Measurements from ENCODE around the gene NXPH4.

DNA sequence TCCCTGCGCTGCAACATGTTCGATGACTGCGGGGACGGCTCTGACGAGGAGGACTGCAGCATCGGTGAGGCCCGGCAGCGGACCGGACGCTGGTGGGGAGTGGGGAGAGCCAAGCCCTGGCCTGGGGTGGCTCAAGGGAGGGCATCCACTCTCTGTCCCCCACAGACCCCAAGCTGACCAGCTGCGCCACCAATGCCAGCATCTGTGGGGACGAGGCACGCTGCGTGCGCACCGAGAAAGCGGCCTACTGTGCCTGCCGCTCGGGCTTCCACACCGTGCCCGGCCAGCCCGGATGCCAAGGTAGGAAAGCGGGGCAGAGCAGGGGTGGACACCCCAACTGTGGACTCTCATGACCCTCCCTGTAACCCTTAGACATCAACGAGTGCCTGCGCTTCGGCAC lies 11.4 kb upstream of the NXPH4 start:
- TF ChIP-seq, protein P1, sequence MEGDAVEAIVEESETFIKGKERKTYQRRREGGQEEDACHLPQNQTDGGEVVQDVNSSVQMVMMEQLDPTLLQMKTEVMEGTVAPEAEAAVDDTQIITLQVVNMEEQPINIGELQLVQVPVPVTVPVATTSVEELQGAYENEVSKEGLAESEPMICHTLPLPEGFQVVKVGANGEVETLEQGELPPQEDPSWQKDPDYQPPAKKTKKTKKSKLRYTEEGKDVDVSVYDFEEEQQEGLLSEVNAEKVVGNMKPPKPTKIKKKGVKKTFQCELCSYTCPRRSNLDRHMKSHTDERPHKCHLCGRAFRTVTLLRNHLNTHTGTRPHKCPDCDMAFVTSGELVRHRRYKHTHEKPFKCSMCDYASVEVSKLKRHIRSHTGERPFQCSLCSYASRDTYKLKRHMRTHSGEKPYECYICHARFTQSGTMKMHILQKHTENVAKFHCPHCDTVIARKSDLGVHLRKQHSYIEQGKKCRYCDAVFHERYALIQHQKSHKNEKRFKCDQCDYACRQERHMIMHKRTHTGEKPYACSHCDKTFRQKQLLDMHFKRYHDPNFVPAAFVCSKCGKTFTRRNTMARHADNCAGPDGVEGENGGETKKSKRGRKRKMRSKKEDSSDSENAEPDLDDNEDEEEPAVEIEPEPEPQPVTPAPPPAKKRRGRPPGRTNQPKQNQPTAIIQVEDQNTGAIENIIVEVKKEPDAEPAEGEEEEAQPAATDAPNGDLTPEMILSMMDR (IDR thresholded peaks at IDR 0.05 in 4 of 5, conservative IDR thresholded peaks at IDR 0.05 in 1 of 5), result no peak
- no peak for TF ChIP-seq POLR2A (IDR thresholded peaks at IDR 0.05)

Measured in gastrocnemius medialis (tissue), 4 donors.